Dermis microvascular lymphatic vessel endothelial cell (primary cell): ENCODE data around the gene SARNP. TPM values are rescaled to one million over a fixed set of nuclear protein-coding genes. Genes with fewer than 3 reads are reported as not detected.
A peak's percentile ranks its signal among the peaks of the same experiment; 100 is the strongest.
"Not testable (repeated sequence)": the region's sequence is repeated elsewhere in the genome, so short reads cannot be mapped to it uniquely, and the experiment has no call there.

ENCODE experiments used
- DNase-seq, 2 donors: peaks; one replicate each; pipeline versions ENCODE4 v3.0.0 to v3.0.0-alpha.2; 2010; ENCODE audit warnings: low read depth in 2 of 2
- total RNA-seq: library from RNA; depleted of rRNA; stranded (reverse); fragments of >200 nt; gene quantifications from 2 replicates; pipeline ENCODE4 v1.2.1, GENCODE V29; 2014

The SARNP gene
- total RNA-seq, 1 donor from 2014 or later, result 84.7 TPM

DNA sequence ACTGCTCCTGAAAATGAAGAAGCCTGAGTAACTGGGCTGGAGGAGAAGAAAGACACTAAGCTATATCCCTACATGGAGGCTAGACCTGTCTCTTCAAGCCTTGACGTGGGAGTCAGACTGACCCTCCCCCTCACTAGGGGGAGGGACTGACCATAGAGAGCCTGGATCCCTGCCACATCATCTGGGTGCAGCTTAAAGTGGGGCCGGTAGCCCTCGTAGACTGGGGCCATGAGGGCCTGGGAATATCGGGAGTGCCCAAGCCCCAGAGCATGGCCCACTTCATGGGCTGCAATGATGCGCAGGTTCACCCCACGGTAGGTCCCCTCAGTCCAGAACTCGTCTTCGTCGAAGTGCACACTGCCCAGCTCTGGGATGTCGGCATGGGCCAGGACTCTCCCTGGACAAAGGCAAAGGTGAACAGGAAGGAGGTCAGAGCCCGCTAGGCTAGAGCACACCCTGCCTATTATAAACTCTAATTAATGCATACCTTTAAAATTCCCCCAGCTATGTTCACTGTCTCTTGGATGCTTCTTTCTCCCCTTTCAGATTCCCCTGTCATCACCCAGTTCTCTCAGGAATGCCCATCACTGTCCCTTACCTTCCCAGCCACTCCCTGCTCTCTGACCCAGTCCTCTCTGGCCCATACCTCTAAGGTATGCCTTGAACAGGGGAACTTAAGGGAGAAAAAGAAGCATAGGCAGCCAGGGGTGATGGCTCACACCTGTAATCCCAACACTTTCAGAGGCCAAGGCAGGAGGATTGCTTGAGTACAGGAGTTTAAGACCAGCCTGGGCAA lies 22.0 kb upstream of the SARNP start:
- DNase-seq, result no peak

DNA sequence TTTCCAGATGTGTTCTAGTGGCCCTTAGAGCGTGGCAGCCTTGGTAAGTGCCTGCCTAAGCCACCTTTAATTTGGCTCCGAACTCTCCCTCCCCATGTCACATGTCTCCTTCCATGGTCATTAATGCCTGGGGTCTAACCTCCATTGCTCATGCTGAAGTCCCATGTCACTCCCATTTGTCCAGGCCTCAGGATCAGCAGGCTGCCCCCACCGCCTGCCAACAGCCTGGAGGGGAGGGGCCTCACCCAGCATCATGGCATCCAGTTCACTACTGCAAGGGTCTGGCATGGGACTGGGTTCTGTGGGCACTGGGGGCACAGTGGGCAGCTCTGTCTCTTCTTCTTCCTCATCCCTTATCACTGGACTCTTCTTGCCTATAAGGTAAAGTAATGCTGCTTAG lies 20.8 kb upstream of the SARNP start:
- no peak for DNase-seq

DNA sequence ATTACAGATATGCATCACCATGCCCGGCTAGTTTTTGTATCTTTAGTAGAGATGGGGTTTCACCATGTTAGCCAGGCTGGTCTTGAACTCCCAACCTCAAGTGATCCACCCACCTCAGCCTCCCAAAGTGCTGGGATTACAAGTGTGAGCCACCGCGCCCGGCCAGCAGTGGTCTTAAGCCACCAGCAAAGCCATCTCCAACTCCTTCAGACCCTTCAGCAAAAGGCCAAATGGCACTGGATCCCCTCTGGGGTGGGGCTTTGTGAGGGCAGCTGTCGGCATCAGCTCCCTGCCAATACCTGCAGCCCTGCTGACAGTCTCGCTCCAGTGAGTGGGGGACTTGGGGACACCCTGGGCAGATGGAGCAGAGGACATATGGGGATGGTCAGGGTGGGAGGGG lies 16.9 kb upstream of the SARNP start:
- DNase-seq, result not testable (repeated sequence)

DNA sequence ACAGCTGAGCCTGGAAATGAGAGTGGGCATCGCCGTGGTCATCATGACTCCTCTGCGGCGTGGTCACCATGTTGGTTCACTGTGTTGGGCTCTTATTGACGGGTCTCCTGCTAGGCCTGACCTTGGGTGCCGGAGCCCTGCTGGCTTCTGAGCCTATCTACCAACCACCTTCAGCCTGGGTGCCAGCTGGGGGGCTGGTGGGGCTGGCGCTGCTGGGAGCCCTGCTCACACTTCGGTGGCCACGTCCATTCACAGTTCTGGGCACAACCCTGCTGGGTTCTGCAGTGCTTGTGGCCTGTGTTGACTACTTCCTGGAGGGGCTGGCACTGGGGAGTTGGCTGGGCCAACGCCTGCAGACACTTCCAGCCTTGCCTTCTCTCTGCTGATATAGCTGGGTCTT lies 15.5 kb upstream of the SARNP start:
- no peak for DNase-seq

DNA sequence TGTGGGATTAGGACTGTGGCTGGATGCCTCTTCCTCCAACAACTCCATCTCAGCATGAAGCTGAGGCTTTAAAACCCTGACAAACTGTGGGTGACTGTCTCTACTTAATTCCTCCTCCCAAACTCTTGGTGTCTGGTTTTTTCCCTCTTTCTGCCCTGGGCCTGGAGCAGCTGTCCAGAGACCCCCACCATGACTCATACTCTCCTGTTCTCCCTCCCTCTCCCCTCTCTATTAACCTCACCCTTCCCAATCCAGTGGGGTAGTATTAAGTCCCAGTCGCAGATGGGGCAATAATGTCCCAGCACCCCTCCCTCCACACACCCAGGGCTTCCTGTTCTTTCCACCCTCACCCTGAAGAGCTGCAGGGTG lies 13.9 kb upstream of the SARNP start:
- no peak for DNase-seq

DNA sequence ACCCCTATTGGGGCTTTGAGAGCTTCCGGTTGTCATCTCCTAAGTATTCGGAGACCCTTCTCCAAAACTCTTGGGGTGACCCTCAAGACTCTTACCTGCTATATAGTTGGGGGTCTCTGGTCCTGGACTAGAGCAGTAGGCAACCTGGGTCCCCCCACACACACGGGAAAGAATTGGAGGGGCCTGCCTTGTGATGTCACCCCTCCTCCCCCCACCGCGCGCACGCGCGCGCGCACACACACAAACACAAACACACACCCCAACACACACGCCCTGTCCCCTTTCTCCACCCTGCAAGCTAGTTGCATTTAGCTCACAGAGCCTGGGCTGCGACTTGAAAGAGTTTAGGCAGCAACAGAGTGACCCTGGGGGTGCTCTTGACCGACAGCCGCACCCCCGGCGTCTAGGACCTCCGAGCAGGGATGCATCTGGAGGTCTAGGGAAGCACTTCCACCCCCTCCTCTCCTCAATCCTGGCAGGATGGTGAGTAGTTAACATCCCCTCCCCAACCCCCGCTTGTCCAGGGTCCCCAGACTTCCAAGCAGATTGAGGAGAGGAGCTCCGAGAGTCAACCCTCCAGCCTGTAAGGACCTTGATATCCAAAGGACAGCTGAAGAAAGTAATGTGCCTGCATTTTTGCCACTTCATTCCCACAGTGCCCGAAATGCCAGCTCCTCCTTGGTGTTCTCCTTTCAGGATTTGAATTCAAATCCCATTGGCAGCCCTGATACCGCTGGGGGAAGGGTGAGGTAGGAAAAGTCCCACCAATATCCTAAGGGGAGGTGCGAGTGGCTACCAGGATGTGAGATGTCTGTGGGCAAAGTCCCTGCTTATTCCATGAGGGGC lies 13.3 kb upstream of the SARNP start:
- peak; percentile 47 to 65 for DNase-seq

DNA sequence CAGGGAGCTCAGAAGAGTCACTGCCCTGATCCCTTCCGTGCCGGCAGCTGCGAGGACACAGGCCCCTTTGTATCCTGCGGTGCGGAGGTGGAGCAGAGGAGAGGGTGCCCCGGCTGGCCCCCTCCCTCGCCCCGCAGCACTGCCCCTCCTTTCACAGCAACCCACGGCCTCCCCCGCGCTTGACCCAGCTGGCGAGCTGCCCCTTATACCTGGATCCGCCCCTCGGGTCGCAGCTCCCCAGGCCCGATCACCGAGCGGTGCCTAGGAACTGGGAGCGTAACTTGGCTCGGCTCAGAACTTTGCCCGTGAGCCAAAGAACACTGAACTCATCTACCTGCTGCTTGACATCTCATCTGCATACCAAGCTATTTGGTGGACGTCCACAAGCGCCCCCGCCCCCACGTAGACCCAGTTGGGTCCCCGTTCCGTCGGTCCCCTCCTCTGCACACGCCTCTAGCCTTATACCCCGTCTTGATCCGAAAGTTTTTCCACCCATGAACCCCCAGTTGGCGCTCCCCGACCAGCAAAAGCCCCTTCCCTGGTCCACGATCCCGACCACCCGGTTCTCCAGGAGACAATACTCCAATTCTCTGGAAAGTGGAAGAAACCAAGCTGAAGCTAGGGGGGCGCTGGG lies 12.6 kb upstream of the SARNP start:
- peak in 1 of 2 donors; percentile 25 for DNase-seq

DNA sequence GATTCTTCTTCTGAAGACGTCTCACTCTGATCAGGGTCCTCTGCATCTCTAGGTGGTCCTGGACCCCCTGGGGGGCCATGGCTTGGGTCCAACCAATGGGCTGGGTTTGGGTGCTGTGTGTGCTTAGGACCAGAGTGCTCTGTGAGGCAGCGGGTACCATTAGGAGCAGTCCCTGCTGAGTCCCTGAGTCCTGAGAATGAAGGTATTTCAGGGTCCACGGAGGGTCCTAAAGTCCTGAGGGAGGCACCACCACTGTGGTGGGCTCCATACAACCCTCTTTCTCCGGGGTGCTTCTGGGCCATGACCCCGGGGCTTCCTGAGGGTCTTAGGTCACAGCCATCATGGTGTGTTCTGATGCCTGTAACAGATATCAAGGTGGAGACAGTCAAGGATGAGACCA lies 10.8 kb upstream of the SARNP start:
- DNase-seq, result no peak

DNA sequence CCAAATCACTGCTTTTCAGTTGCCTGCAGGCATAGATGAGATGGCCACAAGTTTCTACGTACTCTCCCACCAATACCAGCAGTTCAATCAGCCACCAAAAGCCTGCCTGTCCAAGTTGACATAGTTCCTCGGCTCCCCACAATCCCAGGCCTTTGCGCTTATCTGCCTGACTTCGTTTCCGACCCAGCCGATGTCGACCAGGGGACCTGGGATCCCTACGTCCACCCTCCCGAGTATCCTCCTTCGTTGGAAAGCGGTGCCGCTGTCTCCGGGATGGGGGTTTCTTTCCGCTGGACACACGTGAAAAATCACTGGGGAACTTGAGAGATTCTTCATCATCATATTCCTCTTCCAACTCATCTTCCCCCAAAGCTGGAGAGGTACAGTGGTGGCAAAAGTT lies 10.3 kb upstream of the SARNP start:
- DNase-seq, result no peak

DNA sequence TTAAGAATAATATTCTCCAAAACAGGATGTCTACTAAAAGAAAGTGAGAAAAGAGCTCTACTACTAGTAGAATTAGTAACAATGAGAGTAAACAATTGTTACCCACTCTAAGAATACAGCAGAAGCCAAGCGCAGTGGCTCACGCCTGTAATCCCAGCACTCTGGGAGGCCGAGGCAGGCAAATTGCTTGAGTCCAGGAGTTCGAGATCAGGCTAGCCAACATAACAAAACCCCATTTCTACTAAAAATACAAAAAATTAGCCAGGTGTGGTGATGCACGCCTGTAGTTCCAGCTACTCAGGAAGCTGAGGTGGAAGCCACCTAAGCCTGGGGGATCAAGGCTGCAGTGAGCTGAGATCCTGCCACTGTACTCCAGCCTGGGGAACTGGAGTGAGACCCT lies 7.2 kb upstream of the SARNP start:
- DNase-seq, result no peak

DNA sequence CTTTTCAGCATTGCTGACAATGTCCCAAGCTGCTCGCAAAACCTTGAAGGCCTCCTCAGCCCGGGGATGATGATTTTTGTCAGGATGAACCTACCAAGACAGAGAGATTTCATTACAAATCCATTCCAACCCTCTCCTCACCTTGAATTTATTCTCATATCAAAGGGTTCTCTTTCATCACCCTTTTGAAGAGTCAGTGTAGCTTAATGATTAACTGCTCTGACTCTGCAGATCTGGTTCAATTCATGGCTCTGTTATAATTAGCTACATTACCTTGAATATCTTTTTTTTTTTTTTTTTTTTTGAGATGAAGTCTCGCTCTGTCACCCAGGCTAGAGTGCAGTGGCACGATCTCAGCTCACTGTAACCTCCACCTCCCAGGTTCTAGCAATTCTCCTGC lies 5.9 kb upstream of the SARNP start:
- DNase-seq, result no peak

DNA sequence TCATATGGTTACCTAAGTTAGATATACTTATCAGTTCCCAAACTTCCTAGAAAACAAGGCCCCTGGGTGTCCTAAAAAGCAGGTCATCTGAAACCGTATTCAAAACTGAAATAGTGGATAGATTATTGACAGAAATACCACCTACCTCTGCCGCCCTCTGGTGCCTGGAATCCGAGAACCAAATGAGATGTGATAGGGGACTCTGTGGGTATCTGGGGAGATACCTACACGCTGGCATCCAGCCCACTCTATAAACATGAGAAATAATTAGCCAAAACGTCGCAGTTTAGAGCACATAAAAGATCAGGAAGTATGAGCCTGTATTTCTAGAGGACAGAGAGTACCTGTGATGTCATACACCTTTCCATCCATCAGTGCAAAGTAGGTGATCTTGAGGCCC lies 4.7 kb upstream of the SARNP start:
- no peak for DNase-seq

DNA sequence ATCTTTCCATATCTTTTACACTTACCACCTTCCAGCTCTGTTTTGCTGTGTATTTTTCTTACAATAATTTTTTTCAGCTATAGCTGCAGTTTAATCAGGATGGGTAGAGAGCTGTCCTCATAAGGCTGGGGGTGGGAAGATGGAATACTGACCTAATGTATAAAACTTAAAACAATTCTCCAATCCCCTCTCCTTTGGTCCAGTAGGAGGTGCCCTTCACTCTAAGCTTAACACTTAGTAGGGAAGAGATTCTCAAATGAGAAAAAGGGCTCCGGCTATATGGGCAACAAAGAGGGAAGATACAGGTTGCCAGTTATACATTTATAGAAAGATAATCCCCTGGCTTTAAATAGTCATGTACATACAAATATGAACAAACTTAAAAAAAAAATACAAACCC lies 3.2 kb upstream of the SARNP start:
- DNase-seq, result peak in 1 of 2 donors; percentile 35

DNA sequence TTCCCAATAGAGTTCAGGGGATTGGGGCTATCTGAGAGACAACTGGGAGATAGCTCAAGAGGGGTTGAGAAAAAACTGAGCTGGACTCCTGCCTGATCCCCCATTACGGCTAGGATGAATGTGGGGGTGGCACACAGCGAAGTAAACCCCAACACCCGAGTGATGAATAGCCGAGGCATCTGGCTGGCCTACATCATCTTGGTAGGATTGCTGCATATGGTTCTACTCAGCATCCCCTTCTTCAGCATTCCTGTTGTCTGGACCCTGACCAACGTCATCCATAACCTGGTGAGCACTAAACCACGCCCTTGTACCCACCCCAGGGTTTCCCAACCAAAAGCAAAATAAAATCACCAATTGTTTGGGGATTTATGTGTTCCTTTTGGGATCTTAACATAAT lies 1.4 kb upstream of the SARNP start:
- DNase-seq, result no peak

DNA sequence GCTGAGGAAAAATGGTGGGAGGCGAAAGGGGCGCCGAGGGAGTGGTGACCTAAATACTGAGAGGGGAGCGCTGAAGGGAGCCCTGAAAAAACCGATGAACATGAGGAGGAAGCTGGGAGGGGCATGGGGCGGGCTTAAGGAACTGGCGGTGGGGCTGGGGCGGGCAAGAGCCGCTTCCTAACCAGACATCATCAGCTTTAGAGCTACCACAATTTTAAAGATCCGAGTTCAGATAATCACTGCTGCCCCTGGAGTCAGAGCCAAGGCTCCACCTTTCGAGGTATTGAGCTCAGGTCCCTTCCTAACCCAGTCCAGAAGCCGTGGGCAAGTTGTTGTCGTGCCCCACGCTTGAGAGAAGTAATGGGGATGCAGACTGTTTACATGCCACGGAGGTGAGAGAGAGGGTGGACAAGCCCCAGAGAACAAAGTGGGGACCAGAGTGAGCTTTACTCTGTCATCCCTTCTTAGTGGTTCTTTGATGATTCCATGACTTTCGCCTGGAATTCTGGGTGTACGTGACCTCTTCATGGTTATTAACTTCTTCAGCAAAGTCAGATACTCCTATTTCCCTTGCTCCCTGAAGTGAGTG lies 710 bp upstream of the SARNP start:
- DNase-seq, result peak in 1 of 2 donors; percentile 7

DNA sequence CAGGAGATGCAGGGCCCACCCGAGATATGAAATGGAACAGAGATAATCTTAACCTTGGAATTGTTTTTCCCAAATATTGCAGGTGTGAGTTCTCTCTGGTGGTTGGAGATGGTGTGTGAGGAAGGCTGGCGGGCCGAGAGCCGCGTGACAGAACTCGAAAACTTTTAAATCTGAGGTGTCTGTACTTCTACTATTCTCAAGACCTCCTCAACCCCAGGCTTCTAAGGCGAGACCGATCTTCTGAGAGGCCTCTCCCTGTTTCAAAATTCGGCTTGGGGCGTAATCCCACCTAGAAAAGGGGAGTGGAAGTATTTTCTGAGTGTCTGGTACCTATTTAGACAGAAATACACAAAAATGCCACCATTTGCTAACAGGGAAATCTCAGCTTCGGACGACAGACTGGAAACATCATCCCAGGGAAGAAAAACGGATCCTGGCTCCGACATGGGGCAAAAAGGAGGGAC lies 611 bp downstream of the SARNP start:
- no peak for DNase-seq

DNA sequence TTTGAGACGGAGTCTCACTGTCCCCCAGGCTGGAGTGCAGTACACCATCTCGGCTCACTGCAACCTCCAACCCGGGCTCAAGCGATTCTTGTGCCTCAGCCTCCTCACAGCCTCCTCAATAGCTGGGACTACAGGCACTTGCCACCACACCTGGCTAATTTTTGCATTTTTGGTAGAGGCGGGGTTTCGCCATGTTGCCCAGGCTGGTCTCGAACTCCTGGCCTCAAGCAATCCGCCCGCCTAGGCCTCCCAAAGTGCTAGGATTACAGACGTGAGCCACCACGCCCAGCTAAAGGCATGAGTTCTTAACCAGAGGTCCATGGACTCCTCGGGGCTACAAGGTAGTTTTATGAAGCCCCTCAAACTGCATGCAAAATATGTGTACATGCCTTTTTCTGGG lies 2.1 kb downstream of the SARNP start:
- no peak for DNase-seq

DNA sequence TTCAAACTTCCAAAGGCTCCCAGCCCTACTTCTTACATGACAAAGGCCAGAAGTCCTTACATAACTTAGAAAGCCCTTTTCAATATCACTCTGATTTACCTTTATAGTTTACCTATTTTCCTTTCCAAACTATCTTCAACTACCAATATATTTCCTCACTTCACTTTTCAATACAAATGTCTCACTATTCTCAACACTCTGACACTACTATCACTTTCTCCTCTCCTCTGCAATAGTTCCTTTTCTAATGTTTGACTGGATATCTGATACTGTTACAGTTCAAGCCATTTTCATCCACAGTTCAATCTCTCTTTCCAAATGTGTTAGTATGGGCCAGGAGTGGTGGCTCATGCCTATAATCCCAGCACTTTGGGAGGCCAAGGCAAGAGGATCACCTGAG lies 3.3 kb downstream of the SARNP start:
- no peak for DNase-seq

DNA sequence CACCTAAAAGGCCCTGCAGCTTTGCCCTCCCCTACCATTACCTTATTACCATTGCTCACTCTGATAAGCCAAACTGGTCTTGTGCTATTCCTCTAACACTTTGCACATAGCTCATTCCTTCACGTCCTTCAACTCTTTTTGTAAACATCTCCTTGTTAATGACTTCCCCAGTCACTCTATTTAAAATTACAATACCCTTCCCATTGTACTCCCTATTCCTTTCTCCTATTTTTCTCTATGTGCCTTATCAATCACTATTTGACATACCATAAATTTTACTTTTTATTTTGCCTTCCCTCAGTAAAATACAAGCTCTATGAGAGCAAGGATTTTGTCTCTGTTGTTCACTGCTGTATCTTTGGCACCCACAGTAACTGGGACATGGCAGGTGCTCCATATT lies 5.4 kb downstream of the SARNP start:
- DNase-seq, result no peak

DNA sequence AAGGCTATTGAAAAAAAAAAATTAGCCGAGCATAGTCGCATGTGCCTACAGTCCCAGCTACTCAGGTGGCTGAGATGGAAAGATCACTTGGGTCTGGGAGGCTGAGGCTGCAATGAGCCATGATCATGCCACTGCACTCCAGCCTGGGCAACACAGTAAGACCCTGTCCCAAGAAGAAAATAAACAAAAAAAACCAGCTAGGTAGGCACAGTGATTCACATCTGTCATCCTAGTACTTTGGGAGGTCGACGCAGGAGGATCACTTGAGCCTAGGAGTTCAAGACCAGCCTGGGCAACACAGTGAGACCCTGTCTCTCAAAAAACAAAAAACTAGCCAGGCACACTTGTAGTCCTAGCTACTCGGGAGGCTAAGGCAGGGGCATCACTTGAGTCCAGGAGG lies 8.2 kb downstream of the SARNP start:
- no peak for DNase-seq

DNA sequence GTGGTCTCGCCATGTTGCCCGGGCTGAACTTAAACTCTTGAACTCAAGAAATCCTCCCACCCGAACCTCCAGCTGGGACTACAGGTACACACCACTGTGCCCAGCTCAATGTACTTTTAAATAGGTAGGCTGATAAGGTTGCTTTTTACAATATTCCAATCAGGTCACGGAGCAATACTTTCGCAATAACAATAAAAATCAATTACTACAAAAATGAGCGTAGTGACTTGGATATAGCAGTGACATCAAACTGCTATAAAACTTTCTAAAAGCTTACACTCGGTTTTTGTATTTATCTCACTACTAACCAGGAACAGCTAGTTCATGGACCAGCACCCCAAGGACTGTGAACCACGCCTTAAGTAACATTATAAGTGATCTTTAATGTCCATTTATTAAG lies 10.5 kb downstream of the SARNP start:
- DNase-seq, result no peak

DNA sequence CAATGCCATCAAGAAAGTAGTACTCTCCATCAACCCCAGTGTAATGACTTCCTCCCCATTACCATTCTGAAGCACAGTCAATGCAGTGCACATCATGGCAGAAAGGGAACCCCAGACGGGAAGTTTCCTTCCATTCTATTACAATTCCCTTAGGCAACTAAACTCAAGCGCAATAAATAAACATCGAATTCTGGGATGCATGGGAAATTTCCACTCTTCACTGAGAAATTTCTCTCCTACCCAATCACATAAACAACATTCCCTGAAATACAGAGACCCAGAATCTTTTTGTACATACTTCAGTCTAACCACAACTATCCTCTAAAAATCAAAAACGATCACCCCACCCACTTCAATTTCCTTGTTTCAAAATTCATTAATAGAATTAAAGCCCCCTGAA lies 20.0 kb downstream of the SARNP start:
- DNase-seq, result no peak
